PFSK-1 (cell line): Measurements from ENCODE around the gene GAB3.

Experiments
- FOXP2 ChIP-seq: optimal IDR thresholded peaks from 2 replicates; pipeline ENCODE3; 2011; ENCODE audit warnings: borderline replicate concordance, control low read depth, inconsistent platforms; ENCODE audit not compliant: insufficient read depth; ENCODE audit errors: extremely low read length, extremely low read depth
- POLR2AphosphoS5 ChIP-seq: IDR thresholded peaks from 2 replicates; pipeline ENCODE4 v1.6.1; 2012; ENCODE audit warnings: low read depth, mild to moderate bottlenecking, control low read depth, low read length, moderate library complexity
- REST ChIP-seq, 2 experiments: IDR thresholded peaks; 2 replicates each; pipeline versions ENCODE4 v1.6.1 to v1.8.0; 2011 to 2012; ENCODE audit warnings: low read depth in 2 of 2, low read length in 2 of 2, control low read depth in 1 of 2, inconsistent platforms in 1 of 2, mild to moderate bottlenecking in 1 of 2, moderate library complexity in 1 of 2; ENCODE audit not compliant: insufficient read depth in 1 of 2
- SIN3A ChIP-seq: IDR thresholded peaks from 2 replicates; pipeline ENCODE4 v1.6.1; 2012; ENCODE audit warnings: mild to moderate bottlenecking, low read length, moderate library complexity, borderline replicate concordance; ENCODE audit not compliant: insufficient read depth
- TAF1 ChIP-seq: IDR thresholded peaks from 2 replicates; pipeline ENCODE4 v1.6.1; 2012; ENCODE audit warnings: low read length, control low read depth, borderline replicate concordance; ENCODE audit not compliant: insufficient read depth

GRCh38 chrX:154727871-154728270 lies 23.0 kb downstream of the GAB3 start:
- no peak for TF ChIP-seq POLR2AphosphoS5
- no peak for TF ChIP-seq TAF1
- no peak for TF ChIP-seq SIN3A
- no peak for TF ChIP-seq REST (IDR thresholded peaks at IDR 0.05; ENCODE audit: insufficient read depth in 1 of 2, low read depth in 2 of 2, low read length in 2 of 2)
- no peak for TF ChIP-seq FOXP2
